HG03139 (cell line): ENCODE measurements around the gene ZNF503.

Source experiments
- ATAC-seq: cut with Tn5 transposase; IDR thresholded peaks from one replicate; pipeline ENCODE4 v1.9.1; 2021; ENCODE audit not compliant: unreplicated experiment

Gene ZNF503

GRCh38 chr10:75431180-75432111 lies 29.9 kb upstream of the ZNF503 start, which contains the start of gene LRMDA:
LRMDA (plus strand) TSS chr10:75431624.
- no peak for ATAC-seq

GRCh38 chr10:75430000-75430763 lies 28.6 kb upstream of the ZNF503 start:
- ATAC-seq, result no peak

- no peak for ATAC-seq
These were observed 27.7 kb upstream of the ZNF503 start for GRCh38 chr10:75429159-75429827.

- ATAC-seq, result no peak
These were observed 27.0 kb upstream of the ZNF503 start for GRCh38 chr10:75428434-75429158.

GRCh38 chr10:75427951-75428350 lies 26.4 kb upstream of the ZNF503 start:
- ATAC-seq, result no peak

- no peak for ATAC-seq
These were observed 25.3 kb upstream of the ZNF503 start for GRCh38 chr10:75426880-75427279.

GRCh38 chr10:75425291-75426079 lies 23.9 kb upstream of the ZNF503 start:
- ATAC-seq, result no peak

- no peak for ATAC-seq
These were observed 23.0 kb upstream of the ZNF503 start for GRCh38 chr10:75424571-75424970.

GRCh38 chr10:75422913-75423312 lies 21.3 kb upstream of the ZNF503 start:
- no peak for ATAC-seq

- ATAC-seq, result no peak
These were observed 17.1 kb upstream of the ZNF503 start for GRCh38 chr10:75418712-75419111.

GRCh38 chr10:75418293-75418692 lies 16.7 kb upstream of the ZNF503 start:
- ATAC-seq, result no peak

- no peak for ATAC-seq
These were observed 16.0 kb upstream of the ZNF503 start for GRCh38 chr10:75417522-75417927.

- ATAC-seq, result no peak
These were observed 13.0 kb upstream of the ZNF503 start for GRCh38 chr10:75414527-75414926.

GRCh38 chr10:75410132-75411005 lies 8.8 kb upstream of the ZNF503 start:
- no peak for ATAC-seq

GRCh38 chr10:75408911-75409885 lies 7.6 kb upstream of the ZNF503 start:
- ATAC-seq, result no peak

GRCh38 chr10:75408509-75408875 lies 6.9 kb upstream of the ZNF503 start:
- ATAC-seq, result no peak

- ATAC-seq, result no peak
These were observed 6.3 kb upstream of the ZNF503 start for GRCh38 chr10:75407713-75408508.
